ENCODE results near the gene COL9A1.

DNA sequence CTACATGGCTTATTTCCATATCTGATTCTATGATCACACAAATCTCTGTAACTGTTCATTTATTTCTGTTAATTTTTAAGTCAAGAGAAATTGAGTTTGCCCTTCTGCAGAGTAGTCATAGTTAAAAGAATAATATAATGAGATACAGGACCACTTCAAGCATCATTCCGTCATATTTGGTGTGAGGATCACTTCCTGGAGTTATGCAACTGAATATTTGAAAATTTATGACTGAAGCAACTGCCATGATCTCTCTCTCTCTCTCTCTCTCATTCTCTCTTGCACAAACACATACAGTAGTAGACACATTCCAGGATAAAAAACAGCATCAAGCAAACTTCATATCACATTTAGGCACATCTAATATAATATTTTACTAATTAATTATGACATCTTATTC is 116.4 kb downstream of the COL9A1 start:
- TF ChIP-seq, protein P1, sequence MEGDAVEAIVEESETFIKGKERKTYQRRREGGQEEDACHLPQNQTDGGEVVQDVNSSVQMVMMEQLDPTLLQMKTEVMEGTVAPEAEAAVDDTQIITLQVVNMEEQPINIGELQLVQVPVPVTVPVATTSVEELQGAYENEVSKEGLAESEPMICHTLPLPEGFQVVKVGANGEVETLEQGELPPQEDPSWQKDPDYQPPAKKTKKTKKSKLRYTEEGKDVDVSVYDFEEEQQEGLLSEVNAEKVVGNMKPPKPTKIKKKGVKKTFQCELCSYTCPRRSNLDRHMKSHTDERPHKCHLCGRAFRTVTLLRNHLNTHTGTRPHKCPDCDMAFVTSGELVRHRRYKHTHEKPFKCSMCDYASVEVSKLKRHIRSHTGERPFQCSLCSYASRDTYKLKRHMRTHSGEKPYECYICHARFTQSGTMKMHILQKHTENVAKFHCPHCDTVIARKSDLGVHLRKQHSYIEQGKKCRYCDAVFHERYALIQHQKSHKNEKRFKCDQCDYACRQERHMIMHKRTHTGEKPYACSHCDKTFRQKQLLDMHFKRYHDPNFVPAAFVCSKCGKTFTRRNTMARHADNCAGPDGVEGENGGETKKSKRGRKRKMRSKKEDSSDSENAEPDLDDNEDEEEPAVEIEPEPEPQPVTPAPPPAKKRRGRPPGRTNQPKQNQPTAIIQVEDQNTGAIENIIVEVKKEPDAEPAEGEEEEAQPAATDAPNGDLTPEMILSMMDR (IDR thresholded peaks at IDR 0.05) = no peak
- TF ChIP-seq EZH2 (IDR thresholded peaks at IDR 0.05; ENCODE audit: borderline replicate concordance, insufficient read depth, low read depth, low read length, poor library complexity, severe bottlenecking) = no peak

All from B cell (primary cell).